GM12872 (cell line): ENCODE measurements around the gene SUSD6.

Experiments
- TF ChIP-seq, protein P1 (sequence below): IDR thresholded peaks from 3 replicates; pipeline ENCODE4 v1.5.1; 2011; ENCODE audit warnings: low read depth, mild to moderate bottlenecking, low read length, moderate library complexity; ENCODE audit not compliant: insufficient read depth

SUSD6 gene

GRCh38 chr14:69593018-69593677 is 18.2 kb upstream of the SUSD6 start:
- TF ChIP-seq, protein P1, sequence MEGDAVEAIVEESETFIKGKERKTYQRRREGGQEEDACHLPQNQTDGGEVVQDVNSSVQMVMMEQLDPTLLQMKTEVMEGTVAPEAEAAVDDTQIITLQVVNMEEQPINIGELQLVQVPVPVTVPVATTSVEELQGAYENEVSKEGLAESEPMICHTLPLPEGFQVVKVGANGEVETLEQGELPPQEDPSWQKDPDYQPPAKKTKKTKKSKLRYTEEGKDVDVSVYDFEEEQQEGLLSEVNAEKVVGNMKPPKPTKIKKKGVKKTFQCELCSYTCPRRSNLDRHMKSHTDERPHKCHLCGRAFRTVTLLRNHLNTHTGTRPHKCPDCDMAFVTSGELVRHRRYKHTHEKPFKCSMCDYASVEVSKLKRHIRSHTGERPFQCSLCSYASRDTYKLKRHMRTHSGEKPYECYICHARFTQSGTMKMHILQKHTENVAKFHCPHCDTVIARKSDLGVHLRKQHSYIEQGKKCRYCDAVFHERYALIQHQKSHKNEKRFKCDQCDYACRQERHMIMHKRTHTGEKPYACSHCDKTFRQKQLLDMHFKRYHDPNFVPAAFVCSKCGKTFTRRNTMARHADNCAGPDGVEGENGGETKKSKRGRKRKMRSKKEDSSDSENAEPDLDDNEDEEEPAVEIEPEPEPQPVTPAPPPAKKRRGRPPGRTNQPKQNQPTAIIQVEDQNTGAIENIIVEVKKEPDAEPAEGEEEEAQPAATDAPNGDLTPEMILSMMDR, result no peak

- TF ChIP-seq, protein P1, result no peak
These were observed 16.6 kb upstream of the SUSD6 start for GRCh38 chr14:69594846-69595245.

- TF ChIP-seq, protein P1, result no peak
These were observed 16.1 kb upstream of the SUSD6 start for GRCh38 chr14:69595336-69595735.

DNA sequence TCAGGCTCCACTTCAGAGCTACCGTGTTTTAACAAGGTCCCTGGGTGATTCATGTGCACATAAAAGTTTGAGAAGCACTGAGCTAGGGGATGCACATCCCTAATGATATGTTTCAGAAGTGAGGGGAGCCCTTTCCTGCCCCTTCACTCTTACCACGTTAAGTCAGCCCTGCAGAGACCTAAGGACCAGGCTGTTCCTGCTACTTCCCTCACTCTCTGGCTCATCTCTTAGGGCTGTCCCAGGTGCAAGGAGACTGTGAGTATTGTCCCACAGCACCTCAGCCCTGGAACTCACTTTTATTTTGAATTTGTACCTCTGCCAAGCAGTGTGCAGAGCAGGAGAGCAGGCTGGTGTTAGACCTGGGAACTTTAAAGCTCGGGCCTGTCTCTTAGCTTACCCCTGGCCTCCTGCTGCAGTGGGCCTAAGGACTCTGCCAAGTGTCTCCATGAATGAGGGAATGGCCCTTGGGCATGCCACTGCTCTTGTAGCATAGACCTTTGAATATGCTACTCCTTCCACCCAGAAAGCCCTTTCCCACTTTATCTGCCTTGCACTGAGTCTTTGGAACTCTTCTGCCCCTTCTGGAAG is 11.0 kb upstream of the SUSD6 start:
- TF ChIP-seq, protein P1, result no peak

- TF ChIP-seq, protein P1, result no peak
These were observed 5.7 kb upstream of the SUSD6 start for GRCh38 chr14:69605738-69606137.

DNA sequence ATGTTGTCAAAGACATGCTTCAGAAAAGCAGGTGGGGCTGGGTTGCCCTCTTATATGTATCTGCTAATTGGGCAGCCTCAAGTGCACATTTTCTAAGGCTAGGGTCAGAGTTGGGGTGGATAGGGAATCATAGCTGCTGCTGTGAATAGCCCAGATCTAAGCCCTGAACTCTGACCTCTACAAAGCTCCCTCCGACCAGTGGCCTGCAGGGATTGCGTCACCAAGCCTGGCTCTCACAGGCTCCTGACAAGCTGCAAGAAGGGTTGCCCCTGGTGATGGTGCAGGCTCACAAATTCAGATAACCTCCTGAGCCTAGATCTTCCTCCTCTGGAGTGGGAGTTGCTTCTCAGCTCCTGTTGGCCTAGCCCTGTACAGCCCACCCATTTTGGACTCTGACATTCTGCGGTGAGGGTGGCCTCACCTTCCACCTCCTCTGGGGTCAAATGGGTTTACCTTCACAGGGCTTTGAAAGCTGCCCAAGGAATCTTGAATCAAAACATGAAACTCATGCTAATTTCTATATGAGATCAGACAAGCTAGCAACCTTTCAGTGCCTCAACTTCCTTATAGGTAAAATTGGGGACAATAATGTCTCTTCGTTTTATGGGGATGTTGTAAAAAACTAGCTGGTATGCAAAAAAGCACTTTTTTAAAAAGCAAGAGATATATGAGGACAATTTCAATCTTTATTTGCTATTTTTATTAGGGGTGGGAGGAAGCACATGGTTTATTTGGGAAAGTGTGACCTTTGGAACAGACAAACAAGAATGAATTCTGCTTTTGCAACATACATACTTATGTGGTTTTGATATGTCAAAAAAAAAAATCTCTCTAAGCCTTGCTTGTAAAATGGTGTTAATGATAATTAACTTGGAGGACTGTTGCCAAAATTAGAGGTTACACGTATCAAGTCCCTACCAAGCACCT is 4.9 kb upstream of the SUSD6 start:
- TF ChIP-seq, protein P1, result no peak
